Hepatocyte (in vitro differentiated cells): ENCODE data around the gene ZBTB20.

ENCODE experiments used
- CTCF ChIP-seq: fragments of 200-600 bp; sonication (generic); IDR thresholded peaks from 2 replicates; pipeline ENCODE4 v1.5.1; 2016; ENCODE audit warnings: antibody characterized with exemption, mild to moderate bottlenecking; ENCODE audit not compliant: poor library complexity
- EZH2 ChIP-seq: fragments of 200-600 bp; sonication (generic); IDR thresholded peaks from 2 replicates; pipeline ENCODE4 v1.6.1; 2016; ENCODE audit warnings: antibody characterized with exemption, mild to moderate bottlenecking, borderline replicate concordance
- EZH2phosphoT487 ChIP-seq: fragments of 200-600 bp; sonication (generic); IDR thresholded peaks from one replicate; pipeline ENCODE4 v1.6.1; 2018; ENCODE audit warnings: antibody characterized with exemption, mild to moderate bottlenecking, low read depth, moderate library complexity; ENCODE audit not compliant: unreplicated experiment, severe bottlenecking

DNA sequence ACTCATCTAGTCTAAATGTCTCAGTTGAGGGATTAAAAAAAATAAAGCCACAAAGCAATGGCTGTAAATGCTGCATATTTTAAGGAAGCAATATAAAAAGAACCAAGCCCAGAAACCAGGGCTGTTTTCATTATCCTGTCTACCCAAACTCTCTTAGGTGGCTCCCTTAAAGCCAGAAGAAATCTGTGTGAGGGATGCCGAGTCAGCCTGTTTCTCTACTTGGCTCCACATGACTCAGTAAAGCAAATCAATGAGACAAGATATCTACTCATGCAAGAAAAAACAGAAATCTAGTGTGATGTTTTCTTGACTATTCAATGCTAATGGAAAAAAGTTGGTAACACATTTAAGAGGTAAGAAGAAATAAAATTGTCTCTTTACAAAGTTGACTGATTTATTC, 296.2 kb downstream of the ZBTB20 start:
- no peak for TF ChIP-seq CTCF
- no peak for TF ChIP-seq EZH2
- no peak for TF ChIP-seq EZH2phosphoT487
